Right lobe of liver (tissue), 4 donors: ENCODE data around the gene PPP1R3A.

Experiments used
- CTCF ChIP-seq, 4 donors: fragments of 200-600 bp in 3 of 4; fragments of 450-650 bp in 1 of 4; IDR thresholded peaks; one replicate each; pipeline versions ENCODE4 v1.5.1 to v1.8.0; 2016 to 2022; ENCODE audit warnings: antibody characterized with exemption in 4 of 4, mild to moderate bottlenecking in 2 of 4
- POLR2A ChIP-seq: fragments of 450-650 bp; IDR thresholded peaks from one replicate; pipeline ENCODE4 v1.6.1; 2017; ENCODE audit warnings: antibody characterized with exemption, mild to moderate bottlenecking
- donor health status: DM: no; HTN: no; CAD: no.
- donor health status: DM: no; HTN: no; CAD: no.
- donor health status: DM: no; HTN: yes; CAD: no.

- TF ChIP-seq CTCF (IDR thresholded peaks at IDR 0.05) (no peak), POLR2A (no peak)
These were observed 9.3 kb upstream of the PPP1R3A start for GRCh38 chr7:113928112-113928511.
